LNCaP clone FGC (cell line): ENCODE data around the gene NUDT8.
"Not testable (repeated sequence)": the region's sequence is repeated elsewhere in the genome, so short reads cannot be mapped to it uniquely, and the experiment has no call there.

Experiments used
- DNase-seq: peaks from one replicate; pipeline ENCODE4 v3.0.0-alpha.2; 2011; ENCODE audit warnings: low read depth
- H3K4me3 ChIP-seq: 2 replicates; pipeline ENCODE4 v1.5.1; 2011; ENCODE audit warnings: mild to moderate bottlenecking, low read depth, low read length, control low read depth
- CTCF ChIP-seq: IDR thresholded peaks from 2 replicates; pipeline ENCODE4 v1.5.1; 2012; ENCODE audit warnings: mild to moderate bottlenecking; ENCODE audit not compliant: control insufficient read depth, insufficient read depth; ENCODE audit errors: extremely low read depth

The NUDT8 gene

GRCh38 chr11:67620621-67621020 lies 9.1 kb downstream of the NUDT8 start:
- H3K4me3 ChIP-seq, DNase-seq: not testable (repeated sequence)

- not testable (repeated sequence) for DNase-seq, H3K4me3 ChIP-seq
Measured at GRCh38 chr11:67619683-67620618, 9.8 kb downstream of the NUDT8 start.

- DNase-seq, H3K4me3 ChIP-seq: not testable (repeated sequence)
Measured at GRCh38 chr11:67618901-67619659, 10.7 kb downstream of the NUDT8 start.

GRCh38 chr11:67617243-67617953 lies 12.3 kb downstream of the NUDT8 start:
- no peak overlapping the region for H3K4me3 ChIP-seq
- TF ChIP-seq CTCF: no peak
- no peak for DNase-seq

GRCh38 chr11:67616431-67617242 lies 13.1 kb downstream of the NUDT8 start:
- no peak for DNase-seq
- no peak for TF ChIP-seq CTCF
- H3K4me3 ChIP-seq: no peak overlapping the region

GRCh38 chr11:67615728-67616430 lies 13.9 kb downstream of the NUDT8 start:
- no peak for TF ChIP-seq CTCF
- no peak overlapping the region for H3K4me3 ChIP-seq
- no peak for DNase-seq

GRCh38 chr11:67614730-67615714 lies 14.7 kb downstream of the NUDT8 start:
- no peak overlapping the region for H3K4me3 ChIP-seq
- peak; percentile 19 for DNase-seq
- peak; percentile 69 for TF ChIP-seq CTCF
